ENCODE measurements around the gene HORMAD2. TPM values are rescaled to one million over a fixed set of nuclear protein-coding genes. Genes with fewer than 3 reads are reported as not detected.

The HORMAD2 gene
- total and polyA plus RNA-seq, 9 of the 15 experiments (the other 6 are each of a cell fraction or from before 2014, with no cell fraction given): not detected

DNA sequence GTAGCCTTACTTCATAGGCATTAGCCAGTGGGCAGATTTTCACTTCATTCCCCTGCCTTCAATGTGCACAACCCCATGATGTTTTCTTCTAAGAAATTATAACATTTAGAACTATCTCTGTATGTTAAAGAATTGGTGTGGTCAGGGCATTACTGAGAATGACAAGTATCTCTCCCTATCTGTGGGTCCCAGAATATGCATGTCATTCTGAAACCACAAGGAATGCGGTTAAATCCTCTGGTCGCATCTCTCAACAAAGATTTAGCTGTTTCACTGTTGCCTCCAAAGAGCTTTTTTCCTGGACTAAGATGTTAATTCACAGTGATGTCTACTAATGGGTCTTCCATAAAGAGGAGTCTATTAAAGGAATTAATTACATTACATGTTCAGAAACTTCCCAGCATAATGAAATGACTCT lies 103.6 kb downstream of the HORMAD2 start (continued):
- TF ChIP-seq ZNF449 (CRISPR knock-in tag; IDR thresholded peaks at IDR 0.05): no peak
- TF ChIP-seq TEAD2 (tag; IDR thresholded peaks at IDR 0.05): peak; percentile 71
- TF ChIP-seq FOXA1 (IDR thresholded peaks at IDR 0.05; ENCODE audit: borderline replicate concordance): no peak
- TF ChIP-seq, protein P1, sequence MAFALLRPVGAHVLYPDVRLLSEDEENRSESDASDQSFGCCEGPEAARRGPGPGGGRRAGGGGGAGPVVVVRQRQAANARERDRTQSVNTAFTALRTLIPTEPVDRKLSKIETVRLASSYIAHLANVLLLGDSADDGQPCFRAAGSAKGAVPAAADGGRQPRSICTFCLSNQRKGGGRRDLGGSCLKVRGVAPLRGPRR (CRISPR knock-in tag; IDR thresholded peaks at IDR 0.05): no peak
- no peak for TF ChIP-seq THAP7 (CRISPR knock-in tag; IDR thresholded peaks at IDR 0.05)
- TF ChIP-seq, protein P2, sequence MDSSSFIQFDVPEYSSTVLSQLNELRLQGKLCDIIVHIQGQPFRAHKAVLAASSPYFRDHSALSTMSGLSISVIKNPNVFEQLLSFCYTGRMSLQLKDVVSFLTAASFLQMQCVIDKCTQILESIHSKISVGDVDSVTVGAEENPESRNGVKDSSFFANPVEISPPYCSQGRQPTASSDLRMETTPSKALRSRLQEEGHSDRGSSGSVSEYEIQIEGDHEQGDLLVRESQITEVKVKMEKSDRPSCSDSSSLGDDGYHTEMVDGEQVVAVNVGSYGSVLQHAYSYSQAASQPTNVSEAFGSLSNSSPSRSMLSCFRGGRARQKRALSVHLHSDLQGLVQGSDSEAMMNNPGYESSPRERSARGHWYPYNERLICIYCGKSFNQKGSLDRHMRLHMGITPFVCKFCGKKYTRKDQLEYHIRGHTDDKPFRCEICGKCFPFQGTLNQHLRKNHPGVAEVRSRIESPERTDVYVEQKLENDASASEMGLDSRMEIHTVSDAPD (CRISPR knock-in tag; IDR thresholded peaks at IDR 0.05): no peak
- TF ChIP-seq NFE2 (IDR thresholded peaks at IDR 0.05; ENCODE audit: low read depth): peak; percentile 96
- no peak for TF ChIP-seq ZNF717 (CRISPR knock-in tag; IDR thresholded peaks at IDR 0.05)
- TF ChIP-seq CBFA2T2 (conservative IDR thresholded peaks at IDR 0.05): peak; percentile 68
- peak; percentile 29; the same call in 1 of the 2 replicates for TF ChIP-seq CREM (IDR thresholded peaks at IDR 0.05; ENCODE audit: low read depth)
- TF ChIP-seq KDM5B (IDR thresholded peaks at IDR 0.05; ENCODE audit: insufficient replicate concordance, low read depth, low read length): no peak
- peak; percentile 79; the same call in 1 of the 2 replicates for TF ChIP-seq SOX6 (IDR thresholded peaks at IDR 0.05)
- TF ChIP-seq PML (IDR thresholded peaks at IDR 0.05; ENCODE audit: low read length): peak; percentile 48; the same call in 1 of the 2 replicates
- no peak for TF ChIP-seq PBX2 (CRISPR knock-in tag; IDR thresholded peaks at IDR 0.05; ENCODE audit: low read depth)
- peak; percentile 64 for TF ChIP-seq PBX2 (tag; conservative IDR thresholded peaks at IDR 0.05; ENCODE audit: low read depth)
- peak; percentile 65; the same call in 1 of the 2 replicates for TF ChIP-seq CTBP1 (IDR thresholded peaks at IDR 0.05; ENCODE audit: borderline replicate concordance)
- TF ChIP-seq KLF6 (CRISPR knock-in tag; IDR thresholded peaks at IDR 0.05; ENCODE audit: borderline replicate concordance): no peak
- TF ChIP-seq FOSL1 (tag; conservative IDR thresholded peaks at IDR 0.05): 0 out of 2 replicates have a peak, but pooled peaks have one; percentile 45
- no peak for TF ChIP-seq NR0B1 (IDR thresholded peaks at IDR 0.05; ENCODE audit: partially characterized antibody)
- no peak for TF ChIP-seq POLR2H (tag; IDR thresholded peaks at IDR 0.05; ENCODE audit: low read depth)
- TF ChIP-seq SP1 (CRISPR knock-in tag; IDR thresholded peaks at IDR 0.05): no peak
